ENCODE measurements around the gene CCDC33.

CCDC33 gene

DNA sequence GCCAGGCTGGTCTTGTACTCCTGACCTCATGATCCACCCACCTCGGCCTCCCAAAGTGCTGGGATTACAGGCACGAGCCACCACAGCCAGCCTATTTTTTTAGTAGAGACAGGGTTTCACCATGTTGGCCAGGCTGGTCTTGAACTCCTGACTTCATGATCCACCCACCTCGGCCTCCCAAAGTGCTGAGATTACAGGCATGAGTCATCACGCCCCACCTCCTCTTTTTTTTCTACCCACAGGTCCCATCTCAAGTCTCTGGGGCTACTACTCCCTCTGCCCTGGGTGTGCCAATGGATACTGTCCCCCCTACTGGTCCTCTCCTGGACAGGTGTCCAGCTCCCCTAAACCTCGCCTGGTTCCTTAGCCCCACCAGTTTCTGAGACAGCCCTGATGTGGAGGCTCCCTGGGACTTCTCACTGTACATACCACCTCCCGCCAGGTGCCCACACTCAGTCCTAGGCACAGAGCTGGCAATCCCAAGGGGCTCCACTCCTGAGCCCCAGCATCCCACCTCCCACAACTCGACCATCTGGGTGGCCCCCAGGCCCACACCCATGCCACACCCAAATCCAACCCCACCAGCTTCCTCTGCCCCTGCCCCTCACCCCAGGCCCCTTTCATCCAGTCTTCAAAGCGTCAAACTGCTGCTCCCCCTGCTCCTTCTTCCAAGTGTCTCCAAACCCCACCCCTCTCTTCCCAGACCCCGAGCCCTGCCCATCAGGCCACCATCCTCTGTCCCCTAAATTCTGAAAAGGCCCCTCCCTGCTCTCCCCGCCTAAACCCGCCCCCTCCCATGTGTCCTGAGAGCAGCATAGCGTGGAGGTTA, 144.4 kb downstream of the CCDC33 start:
- TF ChIP-seq GLIS3 (CRISPR knock-in tag; IDR thresholded peaks at IDR 0.05) (no peak), RARB (CRISPR knock-in tag; IDR thresholded peaks at IDR 0.05) (no peak), ESRRG (CRISPR knock-in tag; IDR thresholded peaks at IDR 0.05) (no peak), ISL1 (CRISPR knock-in tag; IDR thresholded peaks at IDR 0.05) (no peak), ZFP30 (CRISPR knock-in tag; IDR thresholded peaks at IDR 0.05) (no peak), ZC3H10 (CRISPR knock-in tag; IDR thresholded peaks at IDR 0.05) (no peak), ZNF8 (CRISPR knock-in tag; IDR thresholded peaks at IDR 0.05) (no peak), PPARA (CRISPR knock-in tag; IDR thresholded peaks at IDR 0.05; ENCODE audit: borderline replicate concordance) (no peak)
- TF ChIP-seq, protein P1, sequence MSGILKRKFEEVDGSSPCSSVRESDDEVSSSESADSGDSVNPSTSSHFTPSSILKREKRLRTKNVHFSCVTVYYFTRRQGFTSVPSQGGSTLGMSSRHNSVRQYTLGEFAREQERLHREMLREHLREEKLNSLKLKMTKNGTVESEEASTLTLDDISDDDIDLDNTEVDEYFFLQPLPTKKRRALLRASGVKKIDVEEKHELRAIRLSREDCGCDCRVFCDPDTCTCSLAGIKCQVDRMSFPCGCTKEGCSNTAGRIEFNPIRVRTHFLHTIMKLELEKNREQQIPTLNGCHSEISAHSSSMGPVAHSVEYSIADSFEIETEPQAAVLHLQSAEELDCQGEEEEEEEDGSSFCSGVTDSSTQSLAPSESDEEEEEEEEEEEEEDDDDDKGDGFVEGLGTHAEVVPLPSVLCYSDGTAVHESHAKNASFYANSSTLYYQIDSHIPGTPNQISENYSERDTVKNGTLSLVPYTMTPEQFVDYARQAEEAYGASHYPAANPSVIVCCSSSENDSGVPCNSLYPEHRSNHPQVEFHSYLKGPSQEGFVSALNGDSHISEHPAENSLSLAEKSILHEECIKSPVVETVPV (CRISPR knock-in tag; IDR thresholded peaks at IDR 0.05), result no peak
- ATAC-seq, result no peak

DNA sequence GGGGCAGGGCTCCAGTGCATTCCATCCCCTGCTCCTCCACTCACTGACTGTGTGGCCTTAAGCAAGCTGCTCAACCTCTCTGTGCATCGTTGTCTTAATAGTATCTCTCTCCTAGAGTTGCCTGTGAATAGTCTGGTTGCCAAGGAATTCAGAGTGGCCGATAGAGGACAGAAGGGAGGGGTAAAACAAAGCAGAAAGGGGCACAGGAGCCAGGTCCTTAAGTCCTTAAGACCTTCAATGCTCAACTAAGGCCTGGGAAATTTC, 145.0 kb downstream of the CCDC33 start:
- TF ChIP-seq, protein P2, sequence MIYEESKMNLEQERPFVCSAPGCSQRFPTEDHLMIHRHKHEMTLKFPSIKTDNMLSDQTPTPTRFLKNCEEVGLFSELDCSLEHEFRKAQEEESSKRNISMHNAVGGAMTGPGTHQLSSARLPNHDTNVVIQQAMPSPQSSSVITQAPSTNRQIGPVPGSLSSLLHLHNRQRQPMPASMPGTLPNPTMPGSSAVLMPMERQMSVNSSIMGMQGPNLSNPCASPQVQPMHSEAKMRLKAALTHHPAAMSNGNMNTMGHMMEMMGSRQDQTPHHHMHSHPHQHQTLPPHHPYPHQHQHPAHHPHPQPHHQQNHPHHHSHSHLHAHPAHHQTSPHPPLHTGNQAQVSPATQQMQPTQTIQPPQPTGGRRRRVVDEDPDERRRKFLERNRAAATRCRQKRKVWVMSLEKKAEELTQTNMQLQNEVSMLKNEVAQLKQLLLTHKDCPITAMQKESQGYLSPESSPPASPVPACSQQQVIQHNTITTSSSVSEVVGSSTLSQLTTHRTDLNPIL (CRISPR knock-in tag; IDR thresholded peaks at IDR 0.05; ENCODE audit: low read depth), result no peak
- no peak for TF ChIP-seq ZC3H10 (CRISPR knock-in tag; IDR thresholded peaks at IDR 0.05)
- no peak for TF ChIP-seq ZFP30 (CRISPR knock-in tag; IDR thresholded peaks at IDR 0.05)
- TF ChIP-seq TOX (CRISPR knock-in tag; IDR thresholded peaks at IDR 0.05; ENCODE audit: borderline replicate concordance), result no peak
- TF ChIP-seq OSR1 (CRISPR knock-in tag; IDR thresholded peaks at IDR 0.05), result no peak
- TF ChIP-seq RARB (CRISPR knock-in tag; IDR thresholded peaks at IDR 0.05), result no peak
- no peak for TF ChIP-seq ZNF8 (CRISPR knock-in tag; IDR thresholded peaks at IDR 0.05)
- TF ChIP-seq PPARA (CRISPR knock-in tag; IDR thresholded peaks at IDR 0.05; ENCODE audit: borderline replicate concordance), result no peak
- no peak for TF ChIP-seq BACH2 (CRISPR knock-in tag; IDR thresholded peaks at IDR 0.05; ENCODE audit: borderline replicate concordance)
- TF ChIP-seq, protein P3, sequence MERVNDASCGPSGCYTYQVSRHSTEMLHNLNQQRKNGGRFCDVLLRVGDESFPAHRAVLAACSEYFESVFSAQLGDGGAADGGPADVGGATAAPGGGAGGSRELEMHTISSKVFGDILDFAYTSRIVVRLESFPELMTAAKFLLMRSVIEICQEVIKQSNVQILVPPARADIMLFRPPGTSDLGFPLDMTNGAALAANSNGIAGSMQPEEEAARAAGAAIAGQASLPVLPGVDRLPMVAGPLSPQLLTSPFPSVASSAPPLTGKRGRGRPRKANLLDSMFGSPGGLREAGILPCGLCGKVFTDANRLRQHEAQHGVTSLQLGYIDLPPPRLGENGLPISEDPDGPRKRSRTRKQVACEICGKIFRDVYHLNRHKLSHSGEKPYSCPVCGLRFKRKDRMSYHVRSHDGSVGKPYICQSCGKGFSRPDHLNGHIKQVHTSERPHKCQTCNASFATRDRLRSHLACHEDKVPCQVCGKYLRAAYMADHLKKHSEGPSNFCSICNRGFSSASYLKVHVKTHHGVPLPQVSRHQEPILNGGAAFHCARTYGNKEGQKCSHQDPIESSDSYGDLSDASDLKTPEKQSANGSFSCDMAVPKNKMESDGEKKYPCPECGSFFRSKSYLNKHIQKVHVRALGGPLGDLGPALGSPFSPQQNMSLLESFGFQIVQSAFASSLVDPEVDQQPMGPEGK (CRISPR knock-in tag; IDR thresholded peaks at IDR 0.05; ENCODE audit: borderline replicate concordance), result no peak
- no peak for TF ChIP-seq ARNTL (CRISPR knock-in tag; IDR thresholded peaks at IDR 0.05; ENCODE audit: borderline replicate concordance, low read depth)
- TF ChIP-seq, protein P1 (CRISPR knock-in tag; IDR thresholded peaks at IDR 0.05), result no peak
- no peak for TF ChIP-seq TCF4 (CRISPR knock-in tag; IDR thresholded peaks at IDR 0.05; ENCODE audit: borderline replicate concordance)
- no peak for TF ChIP-seq CSDC2 (CRISPR knock-in tag; IDR thresholded peaks at IDR 0.05)
- TF ChIP-seq GLIS3 (CRISPR knock-in tag; IDR thresholded peaks at IDR 0.05), result no peak
- no peak for ATAC-seq

DNA sequence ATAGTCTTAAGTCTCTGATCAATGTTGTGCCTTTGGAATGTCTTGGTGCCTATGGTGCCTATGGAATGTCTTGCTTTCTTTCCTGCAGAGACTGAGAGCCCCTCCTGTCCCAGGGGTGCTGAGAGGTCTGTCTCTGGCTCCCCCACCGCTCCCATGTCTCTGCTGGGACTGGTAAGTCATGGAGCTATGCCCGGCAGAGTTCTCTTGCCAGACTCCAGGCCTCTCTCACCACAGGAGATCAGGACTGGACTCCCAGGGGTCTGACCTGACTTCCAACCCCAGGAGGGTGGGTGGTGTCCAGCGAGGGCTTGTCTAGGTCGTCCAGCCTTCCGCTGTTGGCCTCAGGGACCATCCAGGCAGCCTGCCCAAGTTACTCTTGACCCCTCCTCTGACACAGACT, 145.4 kb downstream of the CCDC33 start:
- ATAC-seq, result no peak

More for the DNA sequence above, 145.4 kb downstream of the CCDC33 start:
- TF ChIP-seq PPARA (CRISPR knock-in tag; IDR thresholded peaks at IDR 0.05; ENCODE audit: borderline replicate concordance) (no peak), OSR1 (CRISPR knock-in tag; IDR thresholded peaks at IDR 0.05) (no peak), TOX (CRISPR knock-in tag; IDR thresholded peaks at IDR 0.05; ENCODE audit: borderline replicate concordance) (no peak)
- TF ChIP-seq, protein P1 (CRISPR knock-in tag; IDR thresholded peaks at IDR 0.05), result no peak

All from SK-N-SH treated with all-trans-retinoic acid at 6 μM for 48 hours (cell line).